Activated CD8-positive, alpha-beta memory T cell treated with anti-CD3 and anti-CD28 coated beads for 1 hour (primary cell): Measurements from ENCODE around the gene PAPLN.
"Not testable (repeated sequence)": the region's sequence is repeated elsewhere in the genome, so short reads cannot be mapped to it uniquely, and the experiment has no call there.

ENCODE experiments used
- DNase-seq, 2 donors: peaks; one replicate each; pipeline ENCODE4 v3.0.0-alpha.2; 2020; ENCODE audit warnings: low read depth in 1 of 2; ENCODE audit errors: extremely low read depth in 1 of 2

Gene PAPLN

DNA sequence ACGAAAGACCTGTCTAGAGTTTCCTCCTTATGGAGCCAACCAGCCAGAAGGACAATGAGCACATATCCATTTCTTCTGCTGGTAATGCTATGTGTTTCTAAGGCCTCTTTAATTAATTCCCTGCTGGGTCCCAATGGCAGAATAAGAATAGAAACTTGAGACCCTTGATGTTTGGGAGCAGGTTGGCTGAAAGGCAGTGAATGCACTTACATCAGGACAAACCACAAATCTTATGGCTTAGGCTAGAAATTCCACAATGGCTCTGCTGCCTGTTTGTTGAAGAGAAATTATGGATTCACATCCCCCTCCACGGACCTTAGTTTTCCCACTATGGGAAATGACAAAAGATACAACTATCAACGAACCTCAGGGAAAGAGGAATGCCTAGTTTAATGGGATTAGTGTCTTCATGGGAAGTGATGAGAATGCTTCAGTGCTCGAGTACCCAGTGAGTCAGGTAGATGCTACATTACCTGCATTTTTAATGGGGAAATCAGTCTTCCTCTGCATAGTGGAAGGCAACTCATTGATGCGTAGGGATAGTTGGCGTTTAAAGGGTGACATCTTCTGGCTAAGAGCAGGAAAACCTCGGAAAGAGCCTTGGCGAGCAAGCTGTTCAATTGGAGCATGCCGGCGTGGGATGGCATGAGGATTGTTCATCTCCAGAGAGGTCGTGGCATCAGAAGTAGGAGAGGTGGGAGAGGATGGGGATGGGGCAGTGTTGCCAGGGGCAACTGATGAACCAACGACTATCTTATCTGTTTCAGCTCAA is 46.5 kb downstream of the PAPLN start:
- no peak for DNase-seq

- DNase-seq: no peak
Measured at GRCh38 chr14:73285979-73286378, 48.7 kb downstream of the PAPLN start.

DNA sequence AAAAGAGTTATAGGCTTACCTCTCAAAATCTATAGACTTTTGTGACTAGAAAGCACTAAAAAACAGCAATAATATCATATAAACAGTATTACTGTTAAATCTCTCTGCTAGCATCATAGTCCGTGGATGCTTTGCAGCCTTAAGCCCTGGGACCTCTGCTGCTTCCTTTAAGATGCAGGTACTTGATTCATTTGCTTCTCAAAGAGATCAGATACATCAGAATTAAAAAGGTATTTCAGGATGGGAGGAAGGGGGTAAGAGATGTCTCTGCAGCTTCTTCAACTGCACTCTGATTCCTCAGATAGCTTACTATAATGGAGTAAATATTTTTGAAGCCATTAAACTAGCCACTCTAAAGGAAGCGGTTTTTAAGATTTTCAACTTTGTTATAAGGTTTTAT is 49.3 kb downstream of the PAPLN start:
- DNase-seq: no peak

GRCh38 chr14:73287071-73287470 is 49.8 kb downstream of the PAPLN start:
- no peak for DNase-seq

GRCh38 chr14:73289308-73289707 is 52.0 kb downstream of the PAPLN start:
- no peak for DNase-seq

- DNase-seq: no peak
Measured at GRCh38 chr14:73289729-73290128, 52.4 kb downstream of the PAPLN start.

DNA sequence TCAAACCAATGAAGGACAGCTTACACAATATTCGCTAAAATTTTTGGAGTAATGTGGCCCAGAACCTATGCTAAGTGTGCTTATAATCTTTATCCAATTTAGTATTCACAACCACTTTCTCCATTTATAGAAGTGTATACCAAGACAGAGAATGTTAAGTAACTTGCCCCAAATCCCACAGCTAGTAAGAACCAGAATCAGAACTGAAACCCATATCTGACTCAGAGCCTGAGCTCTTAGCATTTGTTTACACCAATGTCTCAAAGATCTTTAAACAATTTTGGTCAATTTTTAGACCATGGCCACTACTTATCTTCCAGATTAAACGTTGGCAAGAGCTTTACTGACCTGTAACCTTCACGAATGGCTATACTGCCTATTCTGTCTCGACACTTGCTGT is 53.0 kb downstream of the PAPLN start:
- DNase-seq: no peak

GRCh38 chr14:73293782-73294781 is 56.8 kb downstream of the PAPLN start:
- DNase-seq: no peak

GRCh38 chr14:73295198-73295796 is 58.0 kb downstream of the PAPLN start:
- DNase-seq: no peak

GRCh38 chr14:73305499-73305898 is 68.2 kb downstream of the PAPLN start:
- no peak for DNase-seq

GRCh38 chr14:73307261-73307660 is 70.0 kb downstream of the PAPLN start:
- no peak for DNase-seq

- DNase-seq: not testable (repeated sequence)
Measured at GRCh38 chr14:73309207-73309606, 71.9 kb downstream of the PAPLN start.

DNA sequence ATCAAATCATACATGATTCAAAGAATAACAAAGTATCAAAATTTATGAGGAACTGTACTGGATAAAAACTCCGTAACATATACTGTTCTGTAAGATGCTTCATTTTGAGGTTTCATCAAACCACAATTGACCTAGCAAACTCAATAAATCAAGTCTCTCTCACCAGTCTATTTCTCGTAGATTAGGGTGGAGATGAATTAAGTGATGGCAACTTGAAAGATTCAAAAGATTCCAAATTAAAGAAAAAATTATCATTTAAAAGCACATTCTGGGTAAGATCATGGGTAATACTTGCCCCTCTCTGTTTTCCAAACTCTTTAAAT is 74.4 kb downstream of the PAPLN start:
- no peak for DNase-seq

- no peak for DNase-seq
Measured at GRCh38 chr14:73312687-73313086, 75.4 kb downstream of the PAPLN start.

DNA sequence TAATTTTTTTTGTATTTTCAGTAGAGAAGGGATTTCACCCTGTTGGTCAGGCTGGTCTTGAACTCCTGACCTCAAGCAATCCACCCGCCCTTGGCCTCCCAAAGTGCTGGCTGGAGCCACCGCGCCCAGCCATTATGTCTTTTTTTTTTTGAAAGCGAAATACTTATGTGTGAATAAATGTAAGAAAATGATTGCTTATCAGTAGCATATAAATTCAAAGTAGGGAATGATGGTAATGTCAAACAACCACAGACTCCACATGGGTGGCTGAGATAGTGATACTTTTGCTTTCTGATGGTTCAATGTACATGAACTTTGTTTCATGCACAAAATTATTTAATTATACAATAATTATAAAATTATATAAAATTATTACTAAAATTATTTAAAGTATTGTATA is 75.8 kb downstream of the PAPLN start:
- DNase-seq: no peak

- DNase-seq: no peak
Measured at GRCh38 chr14:73323896-73324399, 86.6 kb downstream of the PAPLN start.
